Muscle layer of duodenum (tissue), 2 donors: ENCODE results near the gene TMEM201.

ENCODE experiments used
- H3K27ac ChIP-seq: one replicate; pipeline ENCODE4 v1.7.0; 2013; ENCODE audit warnings: mild to moderate bottlenecking, low read length
- H3K27me3 ChIP-seq: one replicate; pipeline ENCODE4 v1.7.0; 2013; ENCODE audit warnings: low read depth, mild to moderate bottlenecking, control low read depth, low read length
- H3K36me3 ChIP-seq, 2 donors: one replicate each; pipeline ENCODE4 v1.7.0; 2013; ENCODE audit warnings: low read length in 2 of 2, control low read depth in 1 of 2, mild to moderate bottlenecking in 1 of 2; ENCODE audit not compliant: insufficient read depth in 2 of 2, control insufficient read depth in 1 of 2
- H3K4me1 ChIP-seq, 2 donors: one replicate each; pipeline ENCODE4 v1.7.0; 2013; ENCODE audit warnings: low read length in 2 of 2, mild to moderate bottlenecking in 2 of 2, control low read depth in 1 of 2, moderate library complexity in 1 of 2; ENCODE audit not compliant: insufficient read depth in 2 of 2, control insufficient read depth in 1 of 2
- H3K4me3 ChIP-seq, 2 donors: one replicate each; pipeline ENCODE4 v1.7.0; 2013; ENCODE audit warnings: low read length in 2 of 2, low read depth in 1 of 2, mild to moderate bottlenecking in 1 of 2
- H3K9me3 ChIP-seq, 2 donors: one replicate each; pipeline ENCODE4 v1.7.0; 2013; ENCODE audit warnings: low read length in 2 of 2, control low read depth in 1 of 2, mild to moderate bottlenecking in 1 of 2; ENCODE audit not compliant: control insufficient read depth in 1 of 2
- donor health status: healthy.

The TMEM201 gene

DNA sequence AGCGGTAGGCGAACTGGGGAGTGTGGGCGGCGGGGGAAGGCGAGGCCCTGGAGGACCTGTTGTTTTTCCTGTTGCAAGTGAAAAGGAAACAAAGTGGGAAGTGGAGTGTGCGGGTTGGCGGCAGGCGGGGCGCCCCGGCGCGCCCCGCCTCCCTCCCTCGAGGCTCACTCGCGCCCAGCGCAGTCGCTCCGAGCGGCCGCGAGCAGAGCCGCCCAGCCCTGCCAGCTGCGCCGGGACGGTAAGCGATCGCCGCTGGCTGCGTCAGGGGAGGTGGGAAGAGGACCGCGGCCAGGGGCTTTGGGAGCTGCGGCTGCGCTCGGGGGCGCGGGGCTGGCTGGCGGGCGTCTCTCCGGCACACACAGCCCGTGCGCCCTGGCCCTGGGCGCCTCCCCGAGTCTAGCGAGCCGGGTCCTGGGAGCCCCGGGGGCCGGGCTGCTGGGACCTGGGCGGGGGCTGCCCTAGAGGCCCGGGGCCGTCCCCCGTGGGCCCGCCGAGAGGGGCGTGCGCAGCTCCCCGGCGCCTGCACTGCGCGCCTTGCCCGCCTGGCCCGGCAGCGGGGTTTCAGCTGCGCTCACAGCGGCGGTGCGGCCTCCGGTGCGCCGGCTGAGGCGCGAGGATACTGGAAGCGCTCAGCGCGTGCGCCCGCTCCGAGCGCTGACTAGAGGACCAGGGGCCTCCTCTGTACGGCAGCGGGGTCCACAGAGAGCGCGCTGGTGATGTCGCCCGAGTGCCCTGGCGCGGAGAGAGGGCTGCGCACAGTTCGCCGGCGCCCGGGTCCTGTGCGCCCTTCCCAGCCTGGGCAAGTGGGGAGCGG is 63.1 kb downstream of the TMEM201 start, which contains the start of gene PIK3CD:
TSS of gene PIK3CD (plus strand) at position 167 of the 814 bp plus-strand sequence. CDS start 58,725 bp downstream, outside the sequence.
- Histone ChIP-seq H3K36me3 (no peaks in the 10 kb centered on the region), H3K4me1 (peaks cover 0 to 16% of the 10 kb centered on the region in 2 donors), H3K9me3 (no peaks in the 10 kb centered on the region), H3K27me3 (no peaks in the 10 kb centered on the region), H3K4me3 (peak within 1 kb of the TSS; percentile 11 to 62), H3K27ac (no peak within 1 kb of the TSS)

DNA sequence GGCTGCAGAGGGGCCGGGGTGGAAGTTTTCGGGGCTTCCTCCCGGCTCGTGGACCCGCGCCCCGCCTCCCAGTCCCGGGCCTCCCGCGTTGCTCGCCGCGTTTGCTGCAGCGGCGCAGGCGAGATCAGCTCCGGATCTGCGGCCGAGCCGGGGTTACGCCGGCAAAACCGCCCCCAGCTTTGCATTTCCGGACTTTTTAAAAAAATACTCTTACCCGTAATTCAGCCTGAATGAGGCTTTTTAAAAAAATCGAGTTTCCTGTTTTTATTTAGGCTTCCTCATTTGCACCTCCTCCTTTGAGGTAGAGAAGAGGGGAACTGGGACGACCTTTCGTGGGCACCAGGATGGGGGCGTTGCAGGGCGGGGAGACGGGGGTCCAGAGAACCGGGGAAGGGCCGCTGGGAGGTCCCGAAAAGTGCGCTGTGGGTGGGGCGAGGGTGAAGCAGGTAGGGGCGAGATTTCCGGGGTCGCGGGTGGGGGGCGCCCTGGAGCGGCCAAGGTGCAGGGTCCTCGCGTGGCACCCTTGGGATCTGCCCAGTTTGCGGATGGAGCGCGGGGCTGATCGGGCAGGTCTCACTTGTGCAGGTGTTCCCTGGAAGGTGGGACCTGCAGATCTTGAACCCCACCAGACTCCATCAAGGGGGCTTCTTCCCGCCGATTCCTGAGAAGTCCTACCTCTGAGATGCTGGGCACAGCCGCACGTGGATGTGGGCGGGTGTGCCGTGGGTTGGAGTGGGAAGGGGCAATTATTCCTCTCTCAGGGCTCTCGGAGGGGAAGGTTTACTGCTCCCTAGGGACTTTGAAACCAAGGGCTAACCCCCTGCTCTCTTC is 63.9 kb downstream of the TMEM201 start:
- Histone ChIP-seq H3K9me3 (no peaks in the 10 kb centered on the region), H3K4me1 (peaks cover 0 to 16% of the 10 kb centered on the region in 2 donors), H3K4me3 (peak overlapping the region in 1 of 2 donors; percentile 62), H3K36me3 (no peaks in the 10 kb centered on the region), H3K27me3 (no peaks in the 10 kb centered on the region), H3K27ac (no peak overlapping the region)

DNA sequence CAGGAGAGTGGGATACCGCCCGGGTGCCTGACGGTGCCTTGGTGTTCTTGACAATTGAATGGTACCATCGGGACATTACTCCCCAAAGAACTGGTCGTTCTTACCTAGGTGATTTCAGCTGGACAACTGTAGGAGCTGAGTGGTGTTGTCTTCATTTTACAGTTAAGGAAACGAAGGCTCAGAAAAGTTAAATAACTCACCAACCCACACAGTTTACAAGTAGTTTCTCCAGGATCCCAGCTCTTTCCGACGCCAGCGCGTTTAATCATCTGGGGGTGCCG is 64.4 kb downstream of the TMEM201 start:
- H3K4me3 ChIP-seq: peak overlapping the region in 1 of 2 donors; percentile 62
- no peaks in the 10 kb centered on the region for H3K36me3 ChIP-seq
- no peak overlapping the region for H3K27ac ChIP-seq
- no peaks in the 10 kb centered on the region for H3K9me3 ChIP-seq
- no peaks in the 10 kb centered on the region for H3K27me3 ChIP-seq
- H3K4me1 ChIP-seq: peaks cover 0 to 16% of the 10 kb centered on the region in 2 donors

DNA sequence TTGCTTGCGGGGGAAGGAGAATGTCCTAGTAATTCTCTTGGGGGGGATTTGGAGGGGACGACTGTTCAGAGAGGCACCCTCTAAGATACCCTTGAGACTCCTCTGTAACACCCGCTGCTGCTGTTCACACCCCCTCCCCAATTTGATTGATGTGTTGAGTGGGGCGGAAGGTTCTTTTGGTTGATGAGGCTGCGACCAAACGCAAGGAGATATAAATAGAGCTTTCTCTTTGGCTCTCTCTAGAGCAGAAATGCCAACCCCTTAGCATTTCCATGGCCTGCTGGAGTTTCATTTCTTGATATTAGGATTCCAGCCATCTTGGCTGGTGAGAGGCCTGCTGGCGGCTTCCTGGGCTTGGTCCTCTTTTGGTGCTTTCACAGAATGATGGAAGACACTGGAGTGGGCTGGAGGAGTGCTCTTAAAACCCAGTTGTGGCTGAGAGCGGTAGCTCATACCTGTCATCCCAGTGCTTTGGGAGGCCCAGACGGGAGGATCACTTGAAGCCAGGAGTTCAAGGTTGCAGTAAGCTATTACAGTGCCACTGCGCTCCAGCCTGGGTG is 64.9 kb downstream of the TMEM201 start:
- Histone ChIP-seq H3K36me3 (no peaks in the 10 kb centered on the region), H3K27me3 (no peaks in the 10 kb centered on the region), H3K9me3 (no peaks in the 10 kb centered on the region), H3K4me1 (peaks cover 0 to 16% of the 10 kb centered on the region in 2 donors), H3K4me3 (peak overlapping the region; percentile 21 to 62), H3K27ac (no peak overlapping the region)

DNA sequence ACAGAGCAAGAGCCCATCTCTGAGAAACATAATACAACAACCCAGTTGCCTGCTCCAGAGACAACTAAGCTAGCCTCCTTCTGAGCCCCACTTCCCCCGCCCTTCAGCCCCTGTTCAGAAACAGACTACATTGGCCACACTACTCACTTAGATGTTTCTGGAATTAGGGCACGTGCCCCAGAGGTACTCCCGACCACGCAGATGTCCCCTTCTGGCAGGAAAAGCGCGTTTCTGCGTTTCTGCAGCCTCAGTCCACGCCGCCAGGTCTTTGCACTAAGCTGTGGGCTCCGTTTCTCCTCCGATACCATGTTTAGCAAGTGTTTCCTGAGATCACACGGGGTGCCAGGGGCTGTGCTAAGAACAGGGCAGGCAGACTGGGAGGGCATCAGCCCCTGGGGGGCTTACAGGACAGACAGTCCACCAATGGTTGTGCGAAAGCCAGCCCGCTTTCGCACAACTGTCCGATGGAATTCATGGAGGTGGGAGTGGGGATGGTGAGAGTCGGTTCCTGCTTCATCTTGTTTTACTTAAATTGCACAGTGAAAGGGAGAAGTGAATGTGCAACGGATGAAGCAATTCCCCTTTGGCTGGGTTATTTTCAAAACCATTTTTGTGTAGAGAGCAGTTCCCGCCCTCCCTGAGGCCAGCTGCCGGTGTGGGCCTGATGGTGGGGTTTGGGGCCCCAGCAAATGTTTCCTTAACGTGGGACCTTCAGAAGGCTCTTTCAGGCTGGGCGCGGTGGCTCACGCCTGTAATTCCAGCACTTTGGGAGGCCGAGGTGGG is 65.5 kb downstream of the TMEM201 start:
- H3K4me1 ChIP-seq: peaks cover 0 to 16% of the 10 kb centered on the region in 2 donors
- no peak overlapping the region for H3K27ac ChIP-seq
- H3K27me3 ChIP-seq: no peaks in the 10 kb centered on the region

DNA sequence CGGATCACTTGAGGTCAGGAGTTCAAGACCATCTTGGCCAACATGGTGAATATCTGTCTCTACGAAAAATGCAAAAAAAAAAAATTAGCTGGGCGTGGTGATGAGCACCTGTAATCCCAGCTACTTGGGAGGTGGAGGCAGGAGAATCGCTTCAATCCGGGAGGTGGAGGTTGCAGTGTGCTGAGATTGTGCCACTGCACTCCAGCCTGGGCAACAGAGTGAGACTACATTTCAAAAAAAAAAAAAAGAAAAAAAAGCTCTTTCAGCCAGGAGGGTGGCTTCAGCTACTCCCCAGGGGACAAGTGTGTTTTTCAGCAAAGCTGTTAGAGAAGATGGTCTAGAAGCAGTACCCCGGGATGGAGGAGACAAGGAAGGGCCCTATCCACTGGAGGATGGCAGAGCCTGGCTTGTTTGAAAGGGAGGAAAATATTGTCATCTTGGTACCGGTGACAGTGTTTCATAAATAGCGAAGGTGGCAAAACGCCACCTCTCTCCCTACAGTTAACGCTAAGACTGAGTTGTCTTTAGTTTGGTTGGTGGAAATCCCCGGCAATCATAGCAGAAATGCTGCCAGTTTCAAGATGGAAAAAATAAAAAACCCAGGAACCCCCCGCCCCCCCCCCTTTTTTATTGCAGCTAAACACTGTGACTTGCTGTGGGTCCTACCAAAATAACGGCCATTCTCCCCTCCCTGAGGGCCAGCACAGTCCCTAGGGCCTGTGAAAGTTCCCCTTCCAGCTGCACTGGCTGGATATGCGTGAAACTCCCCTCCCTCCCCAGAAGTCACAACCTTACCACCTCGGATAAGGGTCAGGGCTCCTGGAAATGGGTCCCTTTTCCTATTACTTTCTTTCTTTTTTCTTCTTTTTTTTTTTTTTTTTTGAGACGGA is 66.4 kb downstream of the TMEM201 start:
- H3K27ac ChIP-seq: no peak overlapping the region
- H3K4me3 ChIP-seq: no peak overlapping the region
- H3K4me1 ChIP-seq: peaks cover 0 to 16% of the 10 kb centered on the region in 2 donors
- no peaks in the 10 kb centered on the region for H3K36me3 ChIP-seq
- no peaks in the 10 kb centered on the region for H3K9me3 ChIP-seq
- H3K27me3 ChIP-seq: no peaks in the 10 kb centered on the region

More for the DNA sequence above, 65.5 kb downstream of the TMEM201 start:
- peak overlapping the region; percentile 21 to 62 for H3K4me3 ChIP-seq
- no peaks in the 10 kb centered on the region for H3K9me3 ChIP-seq
- H3K36me3 ChIP-seq: no peaks in the 10 kb centered on the region

DNA sequence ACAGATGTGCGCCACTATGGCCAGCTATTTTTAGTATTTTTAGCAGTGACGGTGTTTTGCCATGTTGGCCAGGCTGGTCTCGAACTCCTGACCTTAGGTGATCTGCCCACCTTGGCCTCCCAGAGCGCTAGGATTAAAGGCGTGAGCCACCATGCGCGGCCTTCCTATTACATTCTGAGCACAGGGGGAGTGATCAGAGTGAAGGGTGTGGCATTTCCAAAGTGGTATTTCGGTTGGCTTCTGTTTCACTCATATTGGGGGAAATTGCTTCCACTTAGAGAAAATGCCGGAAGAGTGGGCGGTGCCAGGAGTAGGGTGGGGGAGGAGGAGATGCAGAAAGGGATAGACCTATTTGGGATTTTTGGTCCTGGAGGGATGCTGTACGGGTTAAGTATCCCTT is 67.1 kb downstream of the TMEM201 start:
- no peak overlapping the region for H3K27ac ChIP-seq
- no peaks in the 10 kb centered on the region for H3K36me3 ChIP-seq
- H3K4me3 ChIP-seq: no peak overlapping the region
- H3K27me3 ChIP-seq: no peaks in the 10 kb centered on the region
- peaks cover 0 to 16% of the 10 kb centered on the region in 2 donors for H3K4me1 ChIP-seq
- no peaks in the 10 kb centered on the region for H3K9me3 ChIP-seq

DNA sequence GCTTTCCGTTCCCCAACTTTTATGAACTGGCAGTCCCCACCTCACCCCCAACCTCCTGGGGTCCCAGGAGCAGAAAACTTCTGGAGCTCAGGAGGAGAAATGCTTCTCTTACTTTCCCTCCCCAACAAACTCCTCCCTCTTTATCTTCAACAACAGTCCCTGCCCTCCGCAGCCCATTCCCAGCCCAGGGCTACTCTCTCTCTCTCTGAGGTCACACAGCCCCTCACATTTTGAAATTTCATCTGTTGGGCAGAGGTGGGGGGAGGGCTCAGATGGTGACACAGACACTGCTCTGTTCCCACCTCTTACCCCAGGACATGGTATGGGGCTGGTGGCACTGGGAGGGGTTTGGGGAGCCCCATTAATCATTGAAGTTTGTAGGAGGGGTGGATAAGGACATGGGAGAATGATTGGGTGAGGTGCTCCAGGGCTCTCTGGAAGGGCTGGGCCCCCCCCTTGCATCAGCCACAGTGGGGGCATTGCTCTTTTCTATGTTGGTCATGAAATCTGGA is 68.9 kb downstream of the TMEM201 start:
- no peaks in the 10 kb centered on the region for H3K9me3 ChIP-seq
- no peaks in the 10 kb centered on the region for H3K27me3 ChIP-seq
- H3K36me3 ChIP-seq: no peaks in the 10 kb centered on the region
- H3K27ac ChIP-seq: no peak overlapping the region
- no peak overlapping the region for H3K4me3 ChIP-seq
- H3K4me1 ChIP-seq: peaks cover 0 to under 1% of the 10 kb centered on the region in 2 donors

DNA sequence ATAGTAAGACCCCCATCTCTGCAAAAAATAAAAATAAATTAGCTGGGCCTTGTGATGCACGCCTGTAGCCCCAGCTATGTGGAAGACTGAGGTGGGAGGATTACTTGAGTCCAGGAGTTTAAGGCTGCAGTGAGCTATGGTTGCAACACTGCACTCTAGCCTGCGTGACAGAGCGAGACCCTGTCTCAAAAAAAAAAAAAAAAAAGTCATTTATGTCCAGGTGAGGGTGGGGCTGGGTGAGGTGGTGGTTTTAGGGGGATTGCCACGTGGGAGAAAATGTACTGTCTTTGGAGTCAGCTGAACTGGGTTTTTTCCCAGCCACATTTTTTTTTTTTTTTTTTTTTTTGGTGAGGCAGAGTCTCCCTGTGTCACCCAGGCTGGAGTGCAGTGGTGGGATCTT is 69.5 kb downstream of the TMEM201 start:
- Histone ChIP-seq H3K4me3 (no peak overlapping the region), H3K9me3 (no peaks in the 10 kb centered on the region), H3K27ac (no peak overlapping the region), H3K4me1 (no peaks in the 10 kb centered on the region), H3K27me3 (no peaks in the 10 kb centered on the region), H3K36me3 (no peaks in the 10 kb centered on the region)

DNA sequence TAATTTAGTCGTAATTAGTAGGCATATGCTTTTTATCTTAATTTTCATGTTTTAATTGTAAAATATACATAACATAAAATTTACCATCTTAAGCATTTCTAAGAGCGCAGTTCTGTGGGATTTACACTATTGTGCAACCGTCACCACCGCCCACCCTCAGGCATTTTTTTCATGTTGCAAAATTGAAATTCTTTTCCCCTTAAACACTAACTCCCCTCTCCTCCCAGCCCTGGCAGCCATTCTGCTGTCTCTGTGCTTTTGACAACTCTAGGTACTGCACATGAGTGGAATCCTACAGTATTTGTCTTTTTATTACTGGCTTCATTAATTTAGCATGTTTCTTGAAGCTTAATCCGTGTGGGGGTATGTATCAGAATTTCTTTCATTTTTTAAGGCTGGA is 70.6 kb downstream of the TMEM201 start:
- H3K4me3 ChIP-seq: no peak overlapping the region
- no peak overlapping the region for H3K27ac ChIP-seq
- H3K9me3 ChIP-seq: no peaks in the 10 kb centered on the region
- no peaks in the 10 kb centered on the region for H3K27me3 ChIP-seq
- H3K36me3 ChIP-seq: no peaks in the 10 kb centered on the region
- H3K4me1 ChIP-seq: no peaks in the 10 kb centered on the region
